GM12892 (cell line): ENCODE data around the gene KIF26A.

Experiments used
- POLR2A ChIP-seq: IDR thresholded peaks from 2 replicates; pipeline ENCODE4 v1.6.1; 2011; ENCODE audit warnings: low read depth, low read length, control low read depth
- TAF1 ChIP-seq: IDR thresholded peaks from 2 replicates; pipeline ENCODE4 v1.6.1; 2011; ENCODE audit warnings: low read depth, mild to moderate bottlenecking, control low read depth, low read length, borderline replicate concordance

GRCh38 chr14:104117341-104118005 lies 20.9 kb upstream of the KIF26A start:
- TF ChIP-seq POLR2A (no peak), TAF1 (no peak)
